Measurements from ENCODE around the gene WDR53.

GRCh38 chr3:196523841-196524240, 44.5 kb downstream of the WDR53 start:
- TF ChIP-seq CTCF (IDR thresholded peaks at IDR 0.05; ENCODE audit: extremely low read depth in 1 of 2, insufficient read depth in 1 of 2, low read depth in 1 of 2, low read length in 2 of 2) (no peak), FOS (IDR thresholded peaks at IDR 0.05; ENCODE audit: borderline replicate concordance, insufficient read depth, low read length) (no peak), EZH2 (IDR thresholded peaks at IDR 0.05; ENCODE audit: borderline replicate concordance, low read depth, low read length, severe bottlenecking) (no peak), GATA2 (IDR thresholded peaks at IDR 0.05; ENCODE audit: insufficient read depth, insufficient read length, low read depth, low read length) (no peak), POLR2AphosphoS5 (IDR thresholded peaks at IDR 0.05; ENCODE audit: insufficient read depth, low read depth, low read length) (no peak), POLR2A (IDR thresholded peaks at IDR 0.05; ENCODE audit: low read depth, low read length) (no peak)

Measured in endothelial cell of umbilical vein (primary cell).